ENCODE data around the gene MYO3B. TPM values are rescaled to one million over a fixed set of nuclear protein-coding genes. Genes with fewer than 3 reads are reported as not detected.

The MYO3B gene
- total RNA-seq, 1 donor from 2014 or later, result not detected

- Mint-ChIP-seq H3K27ac (no peak overlapping the region), H3K4me1 (ENCODE audit: low read depth) (peaks cover 5% of the 10 kb centered on the region), H3K9me3 (ENCODE audit: low read depth) (peaks cover 3% of the 10 kb centered on the region), H3K4me3 (ENCODE audit: low read depth) (no peak overlapping the region), H3K36me3 (ENCODE audit: insufficient read depth) (no peaks in the 10 kb centered on the region), H3K27me3 (peaks cover 21% of the 10 kb centered on the region)
- TF ChIP-seq, protein P1, sequence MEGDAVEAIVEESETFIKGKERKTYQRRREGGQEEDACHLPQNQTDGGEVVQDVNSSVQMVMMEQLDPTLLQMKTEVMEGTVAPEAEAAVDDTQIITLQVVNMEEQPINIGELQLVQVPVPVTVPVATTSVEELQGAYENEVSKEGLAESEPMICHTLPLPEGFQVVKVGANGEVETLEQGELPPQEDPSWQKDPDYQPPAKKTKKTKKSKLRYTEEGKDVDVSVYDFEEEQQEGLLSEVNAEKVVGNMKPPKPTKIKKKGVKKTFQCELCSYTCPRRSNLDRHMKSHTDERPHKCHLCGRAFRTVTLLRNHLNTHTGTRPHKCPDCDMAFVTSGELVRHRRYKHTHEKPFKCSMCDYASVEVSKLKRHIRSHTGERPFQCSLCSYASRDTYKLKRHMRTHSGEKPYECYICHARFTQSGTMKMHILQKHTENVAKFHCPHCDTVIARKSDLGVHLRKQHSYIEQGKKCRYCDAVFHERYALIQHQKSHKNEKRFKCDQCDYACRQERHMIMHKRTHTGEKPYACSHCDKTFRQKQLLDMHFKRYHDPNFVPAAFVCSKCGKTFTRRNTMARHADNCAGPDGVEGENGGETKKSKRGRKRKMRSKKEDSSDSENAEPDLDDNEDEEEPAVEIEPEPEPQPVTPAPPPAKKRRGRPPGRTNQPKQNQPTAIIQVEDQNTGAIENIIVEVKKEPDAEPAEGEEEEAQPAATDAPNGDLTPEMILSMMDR (IDR thresholded peaks at IDR 0.05; ENCODE audit: unreplicated experiment), result no peak
- no peak for DNase-seq (ENCODE audit: low spot score, unreplicated experiment)
Measured at GRCh38 chr2:170436077-170436943, 258.4 kb downstream of the MYO3B start.

DNA sequence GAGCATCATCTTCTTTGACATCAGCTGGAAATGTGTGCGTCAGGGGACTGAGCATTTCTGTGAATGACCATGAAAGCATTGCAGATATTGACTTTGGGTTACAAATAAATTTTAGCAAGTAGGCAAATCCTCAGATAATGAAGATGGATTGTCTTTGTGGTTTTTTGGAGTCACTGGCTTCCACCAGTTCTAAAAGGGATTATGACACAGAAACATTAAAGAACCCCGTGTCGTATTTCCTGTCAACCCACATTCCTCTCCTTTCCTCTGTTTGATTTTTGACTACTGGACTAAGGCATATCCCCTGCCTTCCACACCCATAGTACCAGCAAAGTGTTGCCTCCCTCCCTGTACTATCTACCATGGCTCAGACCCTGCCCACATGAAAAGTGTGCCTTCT is 268.1 kb downstream of the MYO3B start:
- H3K4me1 Mint-ChIP-seq (ENCODE audit: low read depth), result peaks cover 2% of the 10 kb centered on the region
- H3K27me3 Mint-ChIP-seq, result no peaks in the 10 kb centered on the region
- no peak overlapping the region for H3K27ac Mint-ChIP-seq
- H3K9me3 Mint-ChIP-seq (ENCODE audit: low read depth), result peaks cover 13% of the 10 kb centered on the region
- no peak for DNase-seq (ENCODE audit: low spot score, unreplicated experiment)
- H3K36me3 Mint-ChIP-seq (ENCODE audit: insufficient read depth), result peaks cover 5% of the 10 kb centered on the region
- TF ChIP-seq, protein P1 (IDR thresholded peaks at IDR 0.05; ENCODE audit: unreplicated experiment), result no peak
- H3K4me3 Mint-ChIP-seq (ENCODE audit: low read depth), result no peak overlapping the region

DNA sequence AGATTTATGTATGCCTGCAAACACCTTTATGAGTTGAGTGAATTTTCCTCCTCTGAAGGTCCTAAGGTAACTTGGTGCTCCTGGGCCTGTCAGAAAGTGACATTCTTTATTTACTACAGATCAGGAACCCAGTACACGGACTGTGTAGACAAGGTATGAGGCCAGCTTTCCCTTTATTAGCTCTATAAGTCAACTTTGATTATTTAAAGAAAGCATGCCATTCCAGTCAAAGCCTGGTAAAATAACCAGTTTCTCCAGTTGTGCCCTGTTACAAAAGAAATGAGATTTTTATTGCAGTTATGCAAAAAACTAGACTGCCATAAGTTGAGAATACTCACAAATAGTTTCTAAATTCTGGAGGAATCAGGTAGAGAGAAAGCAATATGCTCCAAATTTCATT is 271.1 kb downstream of the MYO3B start:
- Mint-ChIP-seq H3K27ac (no peak overlapping the region), H3K36me3 (ENCODE audit: insufficient read depth) (peaks cover 5% of the 10 kb centered on the region), H3K9me3 (ENCODE audit: low read depth) (peaks cover 18% of the 10 kb centered on the region), H3K27me3 (no peaks in the 10 kb centered on the region), H3K4me3 (ENCODE audit: low read depth) (no peak overlapping the region), H3K4me1 (ENCODE audit: low read depth) (peaks cover 2% of the 10 kb centered on the region)
- no peak for DNase-seq (ENCODE audit: low spot score, unreplicated experiment)
- TF ChIP-seq, protein P1 (IDR thresholded peaks at IDR 0.05; ENCODE audit: unreplicated experiment), result no peak

DNA sequence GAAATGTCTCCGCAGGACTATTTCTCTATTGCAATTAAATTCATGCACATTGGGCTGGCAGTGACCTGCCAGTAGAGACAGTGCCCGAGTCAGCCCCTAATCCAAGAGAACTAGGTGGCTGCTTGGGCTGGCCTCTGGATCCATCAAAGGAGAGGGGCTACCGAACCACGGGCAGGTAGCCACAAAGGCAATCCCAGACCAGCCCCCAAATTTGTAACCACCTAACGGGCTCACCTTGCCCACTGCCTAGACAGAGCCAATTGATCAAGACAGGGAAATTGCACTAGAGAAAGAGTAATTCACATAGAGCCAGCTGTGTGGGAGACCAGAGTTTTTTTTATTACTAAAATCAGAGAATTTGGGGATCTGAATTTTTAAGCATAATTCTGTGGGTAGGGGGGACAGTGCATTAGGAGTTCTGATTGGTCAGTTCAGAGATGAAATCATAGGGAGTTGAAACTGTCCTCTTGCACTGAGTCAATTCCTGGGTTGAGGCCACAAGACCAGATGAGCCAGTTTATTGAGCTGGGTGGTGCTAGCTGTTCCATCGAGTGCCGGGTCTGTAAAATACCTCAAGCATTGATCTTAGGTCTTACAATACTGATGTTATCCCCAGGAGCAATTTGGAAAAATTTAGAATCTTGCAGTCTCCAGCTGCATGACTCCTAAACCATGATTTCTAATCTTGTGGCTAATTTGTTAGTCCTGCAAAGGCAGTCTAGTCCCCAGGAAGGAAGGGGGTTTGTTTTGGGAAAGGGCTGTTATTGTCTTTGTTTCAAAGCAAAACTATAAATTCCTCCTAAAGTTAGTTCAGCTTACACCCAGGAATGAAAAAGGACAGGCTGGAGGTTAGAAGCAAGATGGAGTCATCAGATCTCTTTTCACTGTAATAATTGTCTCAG is 276.8 kb downstream of the MYO3B start:
- H3K27me3 Mint-ChIP-seq, result no peaks in the 10 kb centered on the region
- H3K9me3 Mint-ChIP-seq (ENCODE audit: low read depth), result peaks cover 16% of the 10 kb centered on the region
- peak overlapping the region; percentile 65 for H3K27ac Mint-ChIP-seq
- DNase-seq (ENCODE audit: low spot score, unreplicated experiment), result no peak
- peaks cover 3% of the 10 kb centered on the region for H3K36me3 Mint-ChIP-seq (ENCODE audit: insufficient read depth)
- peaks cover 26% of the 10 kb centered on the region for H3K4me1 Mint-ChIP-seq (ENCODE audit: low read depth)
- TF ChIP-seq, protein P1 (IDR thresholded peaks at IDR 0.05; ENCODE audit: unreplicated experiment), result no peak
- no peak overlapping the region for H3K4me3 Mint-ChIP-seq (ENCODE audit: low read depth)

Measured in progenitor cell of endocrine pancreas (in vitro differentiated cells).